ENCODE results near the gene MIF.

GRCh38 chr22:23899042-23899745, 5.0 kb downstream of the MIF start:
- TF ChIP-seq ZNF274 (IDR thresholded peaks at IDR 0.05; ENCODE audit: low read depth, low read length) (no peak), SUZ12 (IDR thresholded peaks at IDR 0.05; ENCODE audit: extremely low read depth, insufficient read depth, insufficient read length) (no peak)

All from NT2/D1 (cell line).